LNCAP (cell line): ENCODE results near the gene NDUFA13.

Source experiments
- CTCF ChIP-seq: fragments of 450-650 bp; IDR thresholded peaks from 2 replicates; pipeline ENCODE4 v1.5.1; 2017; ENCODE audit warnings: mild to moderate bottlenecking

NDUFA13 gene

GRCh38 chr19:19545707-19546106, 29.7 kb downstream of the NDUFA13 start:
- no peak for TF ChIP-seq CTCF

GRCh38 chr19:19546751-19547162, 30.7 kb downstream of the NDUFA13 start:
- no peak for TF ChIP-seq CTCF

- no peak for TF ChIP-seq CTCF
Observed at GRCh38 chr19:19547674-19548336, 31.8 kb downstream of the NDUFA13 start.

GRCh38 chr19:19548915-19549759, 33.1 kb downstream of the NDUFA13 start:
- TF ChIP-seq CTCF = no peak

GRCh38 chr19:19549804-19550464, 33.9 kb downstream of the NDUFA13 start:
- TF ChIP-seq CTCF = no peak

GRCh38 chr19:19550485-19550929, 34.5 kb downstream of the NDUFA13 start:
- TF ChIP-seq CTCF = no peak

GRCh38 chr19:19550972-19551852, 35.2 kb downstream of the NDUFA13 start:
- TF ChIP-seq CTCF = no peak
